Peyer's patch (tissue), 4 donors: Measurements from ENCODE around the gene CACNG8. TPM values are rescaled to one million over a fixed set of nuclear protein-coding genes. Genes with fewer than 3 reads are reported as not detected.

Source experiments
- DNase-seq, 3 donors: peaks; one replicate each; pipeline ENCODE4 v3.0.0-alpha.2; 2017 to 2019
- H3K27ac ChIP-seq, 4 donors: fragments of 200-600 bp; sonication (generic); one replicate each; pipeline ENCODE4 v1.5.1; 2016 to 2019
- H3K27me3 ChIP-seq, 2 donors: fragments of 200-600 bp; sonication (generic); one replicate each; pipeline ENCODE4 v1.5.1; 2019
- H3K36me3 ChIP-seq, 3 donors: fragments of 200-600 bp; sonication (generic); one replicate each; pipeline ENCODE4 v1.5.1; 2016 to 2019
- H3K4me1 ChIP-seq, 4 donors: fragments of 200-600 bp; sonication (generic); one replicate each; pipeline ENCODE4 v1.5.1; 2016 to 2019
- H3K4me3 ChIP-seq, 4 donors: fragments of 200-600 bp; sonication (generic); 1 replicate in 3 of 4; 2 replicates in 1 of 4; pipeline ENCODE4 v1.5.1; 2016 to 2019; ENCODE audit warnings: mild to moderate bottlenecking in 1 of 4
- H3K9me3 ChIP-seq, 4 donors: fragments of 200-600 bp; sonication (generic); one replicate each; pipeline ENCODE4 v1.5.1; 2016 to 2019; ENCODE audit warnings: mild to moderate bottlenecking in 1 of 4
- CTCF ChIP-seq, 6 experiments: fragments of 450-650 bp in 4 of 6; fragments of 200-600 bp in 2 of 6; sonication (generic) in 1 of 6; IDR thresholded peaks; one replicate each; pipeline ENCODE4 v1.5.1; 2017 to 2019; ENCODE audit warnings: antibody characterized with exemption in 6 of 6, mild to moderate bottlenecking in 3 of 6, moderate library complexity in 1 of 6
- POLR2A ChIP-seq, 2 donors: fragments of 450-650 bp; IDR thresholded peaks; one replicate each; pipeline ENCODE4 v1.5.1; 2017; ENCODE audit warnings: antibody characterized with exemption in 2 of 2, mild to moderate bottlenecking in 2 of 2, moderate library complexity in 2 of 2
- total RNA-seq, 4 donors: library from RNA; depleted of rRNA; stranded (reverse); fragments of >200 nt; gene quantifications; one replicate each; pipeline ENCODE4 v1.1.0, GENCODE V29; 2016

The CACNG8 gene
- total RNA-seq, 4 donors from 2014 or later: not detected

- H3K27ac ChIP-seq: no peak overlapping the region
- no peak overlapping the region for H3K4me3 ChIP-seq
- peaks cover 0 to 6% of the 10 kb centered on the region in 2 donors for H3K27me3 ChIP-seq
- no peak for TF ChIP-seq CTCF (IDR thresholded peaks at IDR 0.05)
- TF ChIP-seq POLR2A (IDR thresholded peaks at IDR 0.05): no peak
- no peaks in the 10 kb centered on the region for H3K36me3 ChIP-seq
- no peaks in the 10 kb centered on the region for H3K9me3 ChIP-seq
- peaks cover 0 to 8% (median 0%) of the 10 kb centered on the region in 4 donors for H3K4me1 ChIP-seq
- no peak for DNase-seq
Measured at GRCh38 chr19:53989600-53990533, 27.1 kb downstream of the CACNG8 start.

GRCh38 chr19:53991224-53992113, 28.7 kb downstream of the CACNG8 start, which contains the start of gene CACNG6:
Gene CACNG6 (plus strand): TSS chr19:53991637. CDS start chr19:53992878, 1,241 bp downstream.
- Histone ChIP-seq H3K27ac (no peak within 1 kb of the TSS), H3K9me3 (no peaks in the 10 kb centered on the region), H3K36me3 (no peaks in the 10 kb centered on the region), H3K4me3 (peak within 1 kb of the TSS in 2 of 4 donors; percentile 24 to 44), H3K4me1 (peaks cover 0 to 8% (median 0%) of the 10 kb centered on the region in 4 donors), H3K27me3 (peaks cover 0 to 6% of the 10 kb centered on the region in 2 donors)
- TF ChIP-seq POLR2A (IDR thresholded peaks at IDR 0.05): no peak
- no peak for TF ChIP-seq CTCF (IDR thresholded peaks at IDR 0.05)
- no peak for DNase-seq

- TF ChIP-seq POLR2A (IDR thresholded peaks at IDR 0.05) (no peak), CTCF (IDR thresholded peaks at IDR 0.05) (no peak)
- no peak overlapping the region for H3K4me3 ChIP-seq
- H3K36me3 ChIP-seq: no peaks in the 10 kb centered on the region
- no peak overlapping the region for H3K27ac ChIP-seq
- peaks cover 0 to 6% of the 10 kb centered on the region in 2 donors for H3K27me3 ChIP-seq
- peaks cover 0 to 8% (median 0%) of the 10 kb centered on the region in 4 donors for H3K4me1 ChIP-seq
- DNase-seq: no peak
- no peaks in the 10 kb centered on the region for H3K9me3 ChIP-seq
Measured at GRCh38 chr19:53992211-53992610, 29.5 kb downstream of the CACNG8 start.

- H3K27ac ChIP-seq: no peak overlapping the region
- no peak for DNase-seq
Measured at GRCh38 chr19:53992815-53993214, 30.1 kb downstream of the CACNG8 start.

More at GRCh38 chr19:53992815-53993214, 30.1 kb downstream of the CACNG8 start:
- Histone ChIP-seq H3K36me3 (no peaks in the 10 kb centered on the region), H3K9me3 (no peaks in the 10 kb centered on the region), H3K4me3 (no peak overlapping the region), H3K27me3 (peaks cover 0 to 6% of the 10 kb centered on the region in 2 donors), H3K4me1 (peaks cover 0 to 8% (median 0%) of the 10 kb centered on the region in 4 donors)
- TF ChIP-seq CTCF (IDR thresholded peaks at IDR 0.05) (no peak), POLR2A (IDR thresholded peaks at IDR 0.05) (no peak)
